ENCODE results near the gene ARL14EP. TPM values are rescaled to one million over a fixed set of nuclear protein-coding genes. Genes with fewer than 3 reads are reported as not detected.

ARL14EP gene
- total and polyA plus RNA-seq, 12 donors, result 10.1 to 43.5 (median 30.5) TPM

DNA sequence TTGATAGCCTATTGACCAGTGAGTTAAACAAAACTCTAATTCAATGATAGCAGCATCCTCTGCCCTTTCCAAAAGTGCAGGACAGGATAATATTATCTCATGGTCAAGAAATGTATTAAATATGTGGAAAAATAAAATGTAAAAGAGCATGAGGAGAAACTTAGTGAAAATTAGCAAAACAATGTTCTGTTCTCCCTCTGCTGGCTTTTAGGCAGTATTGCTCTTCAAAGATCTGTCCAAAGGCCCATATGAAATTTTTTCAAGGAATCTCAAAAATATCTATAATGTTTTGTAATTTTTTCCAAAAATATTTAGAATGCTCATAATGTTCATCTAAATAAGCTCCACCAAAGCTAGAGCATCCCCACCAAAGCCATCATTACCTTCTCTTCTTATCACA is 8.3 kb upstream of the ARL14EP start:
- ATAC-seq, result no peak
- intact Hi-C loops (cut with DNase I), result loop anchor here in 4 of 10 donors (5.0 to 10.0 kb wide), 4 partner anchors 182 to 880 kb away; no protein-coding TSS in a partner anchor
- Histone ChIP-seq H3K4me1 (no peaks in the 10 kb centered on the region), H3K36me3 (no peaks in the 10 kb centered on the region), H3K9me3 (peaks cover 0 to 11% (median 0%) of the 10 kb centered on the region in 11 donors), H3K4me3 (no peak overlapping the region), H3K27ac (no peak overlapping the region), H3K27me3 (peaks cover 0 to 11% (median 0%) of the 10 kb centered on the region in 7 donors)
- DNase-seq, result no peak
- TF ChIP-seq, protein P1, sequence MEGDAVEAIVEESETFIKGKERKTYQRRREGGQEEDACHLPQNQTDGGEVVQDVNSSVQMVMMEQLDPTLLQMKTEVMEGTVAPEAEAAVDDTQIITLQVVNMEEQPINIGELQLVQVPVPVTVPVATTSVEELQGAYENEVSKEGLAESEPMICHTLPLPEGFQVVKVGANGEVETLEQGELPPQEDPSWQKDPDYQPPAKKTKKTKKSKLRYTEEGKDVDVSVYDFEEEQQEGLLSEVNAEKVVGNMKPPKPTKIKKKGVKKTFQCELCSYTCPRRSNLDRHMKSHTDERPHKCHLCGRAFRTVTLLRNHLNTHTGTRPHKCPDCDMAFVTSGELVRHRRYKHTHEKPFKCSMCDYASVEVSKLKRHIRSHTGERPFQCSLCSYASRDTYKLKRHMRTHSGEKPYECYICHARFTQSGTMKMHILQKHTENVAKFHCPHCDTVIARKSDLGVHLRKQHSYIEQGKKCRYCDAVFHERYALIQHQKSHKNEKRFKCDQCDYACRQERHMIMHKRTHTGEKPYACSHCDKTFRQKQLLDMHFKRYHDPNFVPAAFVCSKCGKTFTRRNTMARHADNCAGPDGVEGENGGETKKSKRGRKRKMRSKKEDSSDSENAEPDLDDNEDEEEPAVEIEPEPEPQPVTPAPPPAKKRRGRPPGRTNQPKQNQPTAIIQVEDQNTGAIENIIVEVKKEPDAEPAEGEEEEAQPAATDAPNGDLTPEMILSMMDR (IDR thresholded peaks at IDR 0.05), result peak in 8 of 9 donors; percentile 14 to 56 (median 41)

DNA sequence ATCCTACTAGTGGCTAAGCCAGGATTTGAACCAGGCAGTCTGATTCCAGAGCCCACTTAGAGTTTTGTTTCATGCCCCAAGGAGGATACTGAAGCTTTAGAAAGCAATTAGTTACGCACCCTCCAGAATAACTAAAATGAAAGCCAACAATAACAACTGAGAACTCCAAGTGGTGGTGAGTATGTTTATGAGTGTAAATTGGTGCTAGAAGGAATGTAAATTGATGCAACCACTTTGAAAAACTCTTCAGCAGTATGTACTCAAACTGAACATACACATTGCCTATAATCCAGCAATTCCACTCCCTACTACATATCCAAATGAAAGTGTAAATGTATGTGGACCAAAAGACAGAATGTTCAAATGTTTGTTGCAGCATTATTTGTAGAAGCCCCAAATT is 6.7 kb upstream of the ARL14EP start:
- Histone ChIP-seq H3K9me3 (peaks cover 0 to 5% (median 0%) of the 10 kb centered on the region in 11 donors), H3K4me1 (no peaks in the 10 kb centered on the region), H3K27me3 (peaks cover 0 to 18% (median 0%) of the 10 kb centered on the region in 7 donors), H3K36me3 (no peaks in the 10 kb centered on the region), H3K27ac (no peak overlapping the region), H3K4me3 (no peak overlapping the region)
- intact Hi-C loops (cut with DNase I), result loop anchor here in 2 of 10 donors (5.0 to 10.0 kb wide), 2 partner anchors 189 to 881 kb away; no protein-coding TSS in a partner anchor
- no peak for DNase-seq
- WGBS, 2 donors, result 63 to 70% methylated on average over 1 of the region's 1 CpG
- TF ChIP-seq, protein P1 (IDR thresholded peaks at IDR 0.05), result no peak
- no peak for ATAC-seq

DNA sequence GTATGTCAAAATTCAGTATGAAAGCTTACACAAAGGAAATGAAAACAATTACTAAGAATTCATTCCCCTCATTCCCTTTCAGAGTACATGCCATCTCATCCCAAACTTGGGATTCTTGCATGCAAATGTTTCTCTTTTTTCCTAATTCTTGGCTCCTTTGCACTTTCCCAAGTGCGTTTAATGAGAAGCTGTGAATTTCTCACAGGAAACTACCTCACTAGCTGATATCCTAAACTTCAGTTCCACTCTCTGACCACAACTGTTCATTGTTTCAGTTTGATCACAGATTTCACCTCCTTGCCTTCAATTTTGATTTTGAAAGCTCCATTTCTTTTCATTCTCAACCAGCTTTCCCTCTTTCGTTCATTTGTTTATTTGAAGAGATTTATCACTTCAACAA is 5.9 kb upstream of the ARL14EP start:
- Histone ChIP-seq H3K4me3 (no peak overlapping the region), H3K27ac (no peak overlapping the region), H3K27me3 (peaks cover 0 to 18% (median 0%) of the 10 kb centered on the region in 7 donors), H3K36me3 (no peaks in the 10 kb centered on the region), H3K9me3 (no peaks in the 10 kb centered on the region), H3K4me1 (peaks cover 0 to under 1% (median 0%) of the 10 kb centered on the region in 9 donors)
- intact Hi-C loops (cut with DNase I), result loop anchor here in 2 of 10 donors (5.0 to 10.0 kb wide), 2 partner anchors 190 to 882 kb away; no protein-coding TSS in a partner anchor
- TF ChIP-seq, protein P1 (IDR thresholded peaks at IDR 0.05), result no peak
- 48 to 58% methylated on average over 2 of the region's 2 CpGs for WGBS, 2 donors
- no peak for DNase-seq
- ATAC-seq, result no peak

DNA sequence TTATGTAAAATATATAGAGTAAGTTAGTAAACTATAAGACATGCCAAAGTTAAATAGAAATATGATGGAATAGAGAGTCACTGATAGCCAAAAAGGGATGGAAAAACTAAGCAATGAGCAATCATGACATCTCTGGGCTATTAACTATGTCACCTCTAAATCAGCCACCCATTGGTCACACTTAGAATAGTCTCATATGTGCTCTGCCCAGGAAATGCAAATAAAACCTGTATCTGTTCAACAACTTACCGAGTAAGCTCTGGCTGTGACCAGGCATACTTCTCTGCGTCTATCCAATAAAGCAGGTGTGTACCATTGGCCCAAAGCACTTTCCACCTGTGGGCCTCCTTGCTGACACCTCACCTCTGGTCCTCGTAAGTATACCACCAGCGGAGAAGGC is 1.6 kb upstream of the ARL14EP start:
- intact Hi-C loops (cut with DNase I), result loop anchor here in 4 of 10 donors (5.0 to 10.0 kb wide), 3 partner anchors 187 to 887 kb away; no protein-coding TSS in a partner anchor
- TF ChIP-seq, protein P1 (IDR thresholded peaks at IDR 0.05), result no peak
- Histone ChIP-seq H3K4me1 (peaks cover 1 to 33% (median 28%) of the 10 kb centered on the region in 9 donors), H3K4me3 (no peak overlapping the region), H3K27ac (no peak overlapping the region), H3K36me3 (no peaks in the 10 kb centered on the region), H3K9me3 (no peaks in the 10 kb centered on the region), H3K27me3 (peaks cover 0 to 18% (median 0%) of the 10 kb centered on the region in 7 donors)
- WGBS, 2 donors, result 95 to 97% methylated on average over 4 of the region's 4 CpGs
- ATAC-seq (no peak), DNase-seq (no peak)
